Measurements from ENCODE around the gene CARD14.

The CARD14 gene

DNA sequence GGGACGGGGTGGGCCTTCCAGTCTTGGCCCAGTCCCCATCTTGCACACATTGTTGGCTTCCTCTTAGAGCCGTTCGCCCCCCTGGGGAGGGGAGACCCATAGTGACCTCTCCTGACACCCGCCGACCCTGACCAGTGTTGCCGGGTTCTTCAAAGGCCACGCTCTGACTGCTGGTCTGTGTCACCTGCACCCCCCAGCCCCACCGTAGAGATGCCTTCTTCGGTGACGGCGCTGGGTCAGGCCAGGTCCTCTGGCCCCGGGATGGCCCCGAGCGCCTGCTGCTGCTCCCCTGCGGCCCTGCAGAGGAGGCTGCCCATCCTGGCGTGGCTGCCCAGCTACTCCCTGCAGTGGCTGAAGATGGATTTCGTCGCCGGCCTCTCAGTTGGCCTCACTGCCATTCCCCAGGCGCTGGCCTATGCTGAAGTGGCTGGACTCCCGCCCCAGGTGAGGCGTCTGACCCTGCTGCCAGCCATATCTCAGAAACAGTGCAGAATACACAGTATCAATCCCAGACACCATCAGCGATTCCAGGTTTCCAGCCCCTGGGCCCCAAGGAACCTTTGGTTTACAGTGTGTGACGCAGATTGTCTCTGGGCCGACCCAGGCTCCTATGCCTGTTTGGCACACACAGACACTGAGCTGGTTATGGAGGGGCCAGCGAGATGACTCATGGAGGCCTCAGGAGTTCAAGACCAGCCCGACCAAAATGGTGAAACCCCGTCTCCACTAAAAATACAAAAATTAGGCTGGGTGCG is 51.7 kb downstream of the CARD14 start:
- Histone ChIP-seq H3K9me3 (ENCODE audit: control insufficient read depth in 1 of 2, low read length in 2 of 2) (no peaks in the 10 kb centered on the region), H3K27me3 (ENCODE audit: low read depth, low read length) (no peaks in the 10 kb centered on the region), H3K27ac (ENCODE audit: low read length) (no peak overlapping the region), H3K4me1 (ENCODE audit: control insufficient read depth in 1 of 2, insufficient read depth in 2 of 2, low read length in 2 of 2) (peaks cover 0 to 29% of the 10 kb centered on the region in 2 donors), H3K4me3 (ENCODE audit: low read depth in 1 of 2, low read length in 2 of 2) (peak overlapping the region; percentile 60 to 96), H3K36me3 (ENCODE audit: control insufficient read depth in 1 of 2, insufficient read depth in 2 of 2, low read length in 2 of 2) (peaks cover 4 to 16% of the 10 kb centered on the region in 2 donors)

DNA sequence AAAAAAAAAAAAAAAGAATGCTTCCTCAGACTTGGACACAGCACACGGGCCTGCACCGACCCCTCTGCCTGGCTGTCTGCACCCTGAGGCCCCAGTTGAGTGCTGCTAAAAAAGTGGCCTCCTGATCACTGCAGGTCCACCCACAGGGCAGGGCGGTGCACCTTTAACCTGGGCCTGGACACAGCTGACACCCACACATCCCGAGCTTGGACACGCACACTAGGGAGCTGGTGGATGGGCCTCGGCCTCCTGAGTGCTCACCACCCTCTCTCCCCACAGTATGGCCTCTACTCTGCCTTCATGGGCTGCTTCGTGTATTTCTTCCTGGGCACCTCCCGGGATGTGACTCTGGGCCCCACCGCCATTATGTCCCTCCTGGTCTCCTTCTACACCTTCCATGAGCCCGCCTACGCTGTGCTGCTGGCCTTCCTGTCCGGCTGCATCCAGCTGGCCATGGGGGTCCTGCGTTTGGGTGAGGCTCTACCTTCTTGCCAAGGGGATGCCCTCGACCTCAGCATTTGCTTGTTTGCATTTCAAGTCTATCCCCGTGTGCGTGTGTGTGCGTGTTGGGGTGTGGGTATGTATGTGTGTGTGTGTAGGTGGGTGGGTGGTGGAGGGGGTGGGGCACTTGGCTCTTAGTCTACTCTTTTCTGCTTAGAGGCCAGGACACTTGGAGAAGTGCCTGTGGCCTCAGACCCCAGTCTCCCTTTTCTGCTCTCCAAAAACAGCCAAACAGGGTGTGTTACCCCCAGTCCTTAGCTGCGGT is 52.7 kb downstream of the CARD14 start:
- H3K36me3 ChIP-seq (ENCODE audit: control insufficient read depth in 1 of 2, insufficient read depth in 2 of 2, low read length in 2 of 2): peaks cover 0 to 11% of the 10 kb centered on the region in 2 donors
- H3K27ac ChIP-seq (ENCODE audit: low read length): no peak overlapping the region
- H3K27me3 ChIP-seq (ENCODE audit: low read depth, low read length): no peaks in the 10 kb centered on the region
- H3K9me3 ChIP-seq (ENCODE audit: control insufficient read depth in 1 of 2, low read length in 2 of 2): no peaks in the 10 kb centered on the region
- peaks cover 0 to 29% of the 10 kb centered on the region in 2 donors for H3K4me1 ChIP-seq (ENCODE audit: control insufficient read depth in 1 of 2, insufficient read depth in 2 of 2, low read length in 2 of 2)
- no peak overlapping the region for H3K4me3 ChIP-seq (ENCODE audit: low read depth in 1 of 2, low read length in 2 of 2)

DNA sequence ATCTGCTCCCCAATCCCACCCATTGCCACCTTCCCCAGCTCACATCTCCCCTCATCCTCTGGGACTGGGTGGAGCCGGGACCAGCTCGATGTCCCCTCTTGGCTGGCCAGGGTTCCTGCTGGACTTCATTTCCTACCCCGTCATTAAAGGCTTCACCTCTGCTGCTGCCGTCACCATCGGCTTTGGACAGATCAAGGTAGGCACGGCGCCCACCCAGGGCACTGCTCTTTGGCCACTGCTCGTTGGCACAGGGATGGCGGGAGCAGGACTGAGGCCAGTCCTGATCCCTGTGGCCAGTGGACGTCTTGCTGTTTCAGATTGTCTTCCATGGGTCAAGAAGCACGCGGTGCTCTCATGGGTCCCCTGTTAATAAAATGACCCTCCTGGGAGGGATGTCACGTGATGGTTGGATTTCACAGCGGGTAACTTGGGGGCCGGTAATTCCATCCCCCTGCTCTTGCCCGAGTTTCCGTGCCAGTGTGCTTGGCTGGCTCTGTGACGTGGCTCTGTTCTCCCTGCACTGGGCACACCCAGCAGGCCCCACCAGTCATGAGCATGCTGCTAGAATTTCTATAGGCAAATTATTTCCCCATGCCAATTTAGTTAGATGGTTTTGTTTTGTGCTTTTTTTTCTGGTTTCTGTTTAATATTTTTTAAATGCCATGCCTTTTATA is 53.4 kb downstream of the CARD14 start:
- Histone ChIP-seq H3K36me3 (ENCODE audit: control insufficient read depth in 1 of 2, insufficient read depth in 2 of 2, low read length in 2 of 2) (peaks cover 0 to 15% of the 10 kb centered on the region in 2 donors), H3K27ac (ENCODE audit: low read length) (no peak overlapping the region), H3K9me3 (ENCODE audit: control insufficient read depth in 1 of 2, low read length in 2 of 2) (no peaks in the 10 kb centered on the region), H3K27me3 (ENCODE audit: low read depth, low read length) (no peaks in the 10 kb centered on the region), H3K4me1 (ENCODE audit: control insufficient read depth in 1 of 2, insufficient read depth in 2 of 2, low read length in 2 of 2) (peaks cover 0 to 27% of the 10 kb centered on the region in 2 donors), H3K4me3 (ENCODE audit: low read depth in 1 of 2, low read length in 2 of 2) (no peak overlapping the region)

GRCh38 chr17:80223838-80224497 is 54.1 kb downstream of the CARD14 start:
- no peaks in the 10 kb centered on the region for H3K9me3 ChIP-seq (ENCODE audit: control insufficient read depth in 1 of 2, low read length in 2 of 2)
- H3K4me1 ChIP-seq (ENCODE audit: control insufficient read depth in 1 of 2, insufficient read depth in 2 of 2, low read length in 2 of 2): peaks cover 0 to 22% of the 10 kb centered on the region in 2 donors
- no peak overlapping the region for H3K27ac ChIP-seq (ENCODE audit: low read length)
- no peak overlapping the region for H3K4me3 ChIP-seq (ENCODE audit: low read depth in 1 of 2, low read length in 2 of 2)
- peaks cover 0 to 22% of the 10 kb centered on the region in 2 donors for H3K36me3 ChIP-seq (ENCODE audit: control insufficient read depth in 1 of 2, insufficient read depth in 2 of 2, low read length in 2 of 2)
- H3K27me3 ChIP-seq (ENCODE audit: low read depth, low read length): no peaks in the 10 kb centered on the region

GRCh38 chr17:80224683-80225082 is 54.9 kb downstream of the CARD14 start:
- Histone ChIP-seq H3K36me3 (ENCODE audit: control insufficient read depth in 1 of 2, insufficient read depth in 2 of 2, low read length in 2 of 2) (peaks cover 0 to 25% of the 10 kb centered on the region in 2 donors), H3K27ac (ENCODE audit: low read length) (no peak overlapping the region), H3K4me3 (ENCODE audit: low read depth in 1 of 2, low read length in 2 of 2) (no peak overlapping the region), H3K9me3 (ENCODE audit: control insufficient read depth in 1 of 2, low read length in 2 of 2) (no peaks in the 10 kb centered on the region), H3K4me1 (ENCODE audit: control insufficient read depth in 1 of 2, insufficient read depth in 2 of 2, low read length in 2 of 2) (peaks cover 0 to 15% of the 10 kb centered on the region in 2 donors), H3K27me3 (ENCODE audit: low read depth, low read length) (no peaks in the 10 kb centered on the region)

- Histone ChIP-seq H3K27me3 (ENCODE audit: low read depth, low read length) (no peaks in the 10 kb centered on the region), H3K4me1 (ENCODE audit: control insufficient read depth in 1 of 2, insufficient read depth in 2 of 2, low read length in 2 of 2) (peaks cover 0 to 12% of the 10 kb centered on the region in 2 donors), H3K36me3 (ENCODE audit: control insufficient read depth in 1 of 2, insufficient read depth in 2 of 2, low read length in 2 of 2) (peaks cover 2 to 27% of the 10 kb centered on the region in 2 donors), H3K4me3 (ENCODE audit: low read depth in 1 of 2, low read length in 2 of 2) (no peak overlapping the region), H3K9me3 (ENCODE audit: control insufficient read depth in 1 of 2, low read length in 2 of 2) (no peaks in the 10 kb centered on the region), H3K27ac (ENCODE audit: low read length) (no peak overlapping the region)
These were observed 55.4 kb downstream of the CARD14 start for GRCh38 chr17:80225230-80225629.

- H3K27me3 ChIP-seq (ENCODE audit: low read depth, low read length): no peaks in the 10 kb centered on the region
- H3K4me1 ChIP-seq (ENCODE audit: control insufficient read depth in 1 of 2, insufficient read depth in 2 of 2, low read length in 2 of 2): no peaks in the 10 kb centered on the region
- H3K9me3 ChIP-seq (ENCODE audit: control insufficient read depth in 1 of 2, low read length in 2 of 2): peaks cover 0 to 1% of the 10 kb centered on the region in 2 donors
- H3K4me3 ChIP-seq (ENCODE audit: low read depth in 1 of 2, low read length in 2 of 2): no peak overlapping the region
- no peak overlapping the region for H3K27ac ChIP-seq (ENCODE audit: low read length)
- H3K36me3 ChIP-seq (ENCODE audit: control insufficient read depth in 1 of 2, insufficient read depth in 2 of 2, low read length in 2 of 2): peaks cover 6 to 42% of the 10 kb centered on the region in 2 donors
These were observed 57.3 kb downstream of the CARD14 start for GRCh38 chr17:80227156-80227555.

DNA sequence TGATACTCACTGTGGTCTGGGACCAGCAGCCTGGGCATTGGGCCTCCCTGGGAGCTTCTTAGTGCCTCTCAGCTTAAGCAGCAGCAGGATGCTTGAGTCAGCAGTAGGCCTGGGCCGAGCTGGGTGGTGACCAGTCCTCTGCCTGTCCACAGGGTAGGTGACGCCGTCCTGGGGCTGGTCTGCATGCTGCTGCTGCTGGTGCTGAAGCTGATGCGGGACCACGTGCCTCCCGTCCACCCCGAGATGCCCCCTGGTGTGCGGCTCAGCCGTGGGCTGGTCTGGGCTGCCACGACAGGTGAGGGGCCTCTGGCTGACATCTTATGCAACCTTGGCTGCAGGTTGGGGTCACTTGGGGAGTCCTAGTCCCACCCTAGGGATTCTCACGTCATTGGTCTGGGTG is 57.8 kb downstream of the CARD14 start:
- peaks cover 0 to 6% of the 10 kb centered on the region in 2 donors for H3K9me3 ChIP-seq (ENCODE audit: control insufficient read depth in 1 of 2, low read length in 2 of 2)
- H3K4me3 ChIP-seq (ENCODE audit: low read depth in 1 of 2, low read length in 2 of 2): no peak overlapping the region
- H3K36me3 ChIP-seq (ENCODE audit: control insufficient read depth in 1 of 2, insufficient read depth in 2 of 2, low read length in 2 of 2): peaks cover 10 to 47% of the 10 kb centered on the region in 2 donors
- H3K4me1 ChIP-seq (ENCODE audit: control insufficient read depth in 1 of 2, insufficient read depth in 2 of 2, low read length in 2 of 2): no peaks in the 10 kb centered on the region
- no peak overlapping the region for H3K27ac ChIP-seq (ENCODE audit: low read length)
- no peaks in the 10 kb centered on the region for H3K27me3 ChIP-seq (ENCODE audit: low read depth, low read length)

GRCh38 chr17:80228477-80228876 is 58.6 kb downstream of the CARD14 start:
- H3K27ac ChIP-seq (ENCODE audit: low read length): no peak overlapping the region
- no peak overlapping the region for H3K4me3 ChIP-seq (ENCODE audit: low read depth in 1 of 2, low read length in 2 of 2)
- no peaks in the 10 kb centered on the region for H3K27me3 ChIP-seq (ENCODE audit: low read depth, low read length)
- peaks cover 11 to 56% of the 10 kb centered on the region in 2 donors for H3K36me3 ChIP-seq (ENCODE audit: control insufficient read depth in 1 of 2, insufficient read depth in 2 of 2, low read length in 2 of 2)
- H3K9me3 ChIP-seq (ENCODE audit: control insufficient read depth in 1 of 2, low read length in 2 of 2): peaks cover 0 to 10% of the 10 kb centered on the region in 2 donors
- no peaks in the 10 kb centered on the region for H3K4me1 ChIP-seq (ENCODE audit: control insufficient read depth in 1 of 2, insufficient read depth in 2 of 2, low read length in 2 of 2)

GRCh38 chr17:80229011-80229410 is 59.2 kb downstream of the CARD14 start:
- Histone ChIP-seq H3K27me3 (ENCODE audit: low read depth, low read length) (no peaks in the 10 kb centered on the region), H3K4me1 (ENCODE audit: control insufficient read depth in 1 of 2, insufficient read depth in 2 of 2, low read length in 2 of 2) (no peaks in the 10 kb centered on the region), H3K4me3 (ENCODE audit: low read depth in 1 of 2, low read length in 2 of 2) (no peak overlapping the region), H3K36me3 (ENCODE audit: control insufficient read depth in 1 of 2, insufficient read depth in 2 of 2, low read length in 2 of 2) (peaks cover 11 to 59% of the 10 kb centered on the region in 2 donors), H3K27ac (ENCODE audit: low read length) (no peak overlapping the region), H3K9me3 (ENCODE audit: control insufficient read depth in 1 of 2, low read length in 2 of 2) (peaks cover 0 to 10% of the 10 kb centered on the region in 2 donors)

- Histone ChIP-seq H3K27ac (ENCODE audit: low read length) (no peak overlapping the region), H3K9me3 (ENCODE audit: control insufficient read depth in 1 of 2, low read length in 2 of 2) (peaks cover 0 to 10% of the 10 kb centered on the region in 2 donors), H3K36me3 (ENCODE audit: control insufficient read depth in 1 of 2, insufficient read depth in 2 of 2, low read length in 2 of 2) (peaks cover 20 to 76% of the 10 kb centered on the region in 2 donors), H3K4me1 (ENCODE audit: control insufficient read depth in 1 of 2, insufficient read depth in 2 of 2, low read length in 2 of 2) (no peaks in the 10 kb centered on the region), H3K4me3 (ENCODE audit: low read depth in 1 of 2, low read length in 2 of 2) (no peak overlapping the region), H3K27me3 (ENCODE audit: low read depth, low read length) (no peaks in the 10 kb centered on the region)
These were observed 62.6 kb downstream of the CARD14 start for GRCh38 chr17:80232438-80232837.
